ENCODE measurements around the gene DMRTB1. TPM values are rescaled to one million over a fixed set of nuclear protein-coding genes. Genes with fewer than 3 reads are reported as not detected.

The DMRTB1 gene
- total RNA-seq, 1 donor from 2014 or later = not detected

- no peak overlapping the region for H3K4me3 Mint-ChIP-seq (ENCODE audit: unreplicated experiment)
- no peaks in the 10 kb centered on the region for H3K9me3 Mint-ChIP-seq (ENCODE audit: unreplicated experiment)
- H3K36me3 Mint-ChIP-seq (ENCODE audit: unreplicated experiment) = no peaks in the 10 kb centered on the region
- peaks cover 16% of the 10 kb centered on the region for H3K4me1 Mint-ChIP-seq (ENCODE audit: unreplicated experiment)
- no peak for DNase-seq (ENCODE audit: extremely low spot score, unreplicated experiment)
- peaks cover 3% of the 10 kb centered on the region for H3K27me3 Mint-ChIP-seq (ENCODE audit: unreplicated experiment)
- TF ChIP-seq CTCF (IDR thresholded peaks at IDR 0.05) = no peak
- H3K27ac Mint-ChIP-seq (ENCODE audit: unreplicated experiment) = no peak overlapping the region
Measured at GRCh38 chr1:53450225-53450624, 9.0 kb upstream of the DMRTB1 start.

GRCh38 chr1:53454019-53454418 lies 5.2 kb upstream of the DMRTB1 start:
- Mint-ChIP-seq H3K4me1 (ENCODE audit: unreplicated experiment) (peaks cover 9% of the 10 kb centered on the region), H3K9me3 (ENCODE audit: unreplicated experiment) (no peaks in the 10 kb centered on the region), H3K36me3 (ENCODE audit: unreplicated experiment) (no peaks in the 10 kb centered on the region), H3K27me3 (ENCODE audit: unreplicated experiment) (peaks cover 6% of the 10 kb centered on the region), H3K27ac (ENCODE audit: unreplicated experiment) (no peak overlapping the region), H3K4me3 (ENCODE audit: unreplicated experiment) (no peak overlapping the region)
- TF ChIP-seq CTCF (IDR thresholded peaks at IDR 0.05) = no peak
- no peak for DNase-seq (ENCODE audit: extremely low spot score, unreplicated experiment)

GRCh38 chr1:53455364-53455991 lies 3.7 kb upstream of the DMRTB1 start:
- Mint-ChIP-seq H3K4me3 (ENCODE audit: unreplicated experiment) (no peak overlapping the region), H3K4me1 (ENCODE audit: unreplicated experiment) (no peaks in the 10 kb centered on the region), H3K9me3 (ENCODE audit: unreplicated experiment) (no peaks in the 10 kb centered on the region), H3K27me3 (ENCODE audit: unreplicated experiment) (peaks cover 7% of the 10 kb centered on the region), H3K27ac (ENCODE audit: unreplicated experiment) (no peak overlapping the region), H3K36me3 (ENCODE audit: unreplicated experiment) (no peaks in the 10 kb centered on the region)
- TF ChIP-seq CTCF (IDR thresholded peaks at IDR 0.05) = no peak
- no peak for DNase-seq (ENCODE audit: extremely low spot score, unreplicated experiment)

GRCh38 chr1:53458634-53459033 lies 565 bp upstream of the DMRTB1 start:
- H3K36me3 Mint-ChIP-seq (ENCODE audit: unreplicated experiment) = no peaks in the 10 kb centered on the region
- no peak for TF ChIP-seq CTCF (IDR thresholded peaks at IDR 0.05)
- no peak overlapping the region for H3K27ac Mint-ChIP-seq (ENCODE audit: unreplicated experiment)
- DNase-seq (ENCODE audit: extremely low spot score, unreplicated experiment) = no peak
- H3K4me1 Mint-ChIP-seq (ENCODE audit: unreplicated experiment) = no peaks in the 10 kb centered on the region
- H3K4me3 Mint-ChIP-seq (ENCODE audit: unreplicated experiment) = no peak overlapping the region
- H3K9me3 Mint-ChIP-seq (ENCODE audit: unreplicated experiment) = no peaks in the 10 kb centered on the region
- H3K27me3 Mint-ChIP-seq (ENCODE audit: unreplicated experiment) = peaks cover 7% of the 10 kb centered on the region

- no peaks in the 10 kb centered on the region for H3K4me1 Mint-ChIP-seq (ENCODE audit: unreplicated experiment)
- TF ChIP-seq CTCF (IDR thresholded peaks at IDR 0.05) = no peak
- DNase-seq (ENCODE audit: extremely low spot score, unreplicated experiment) = no peak
- no peak overlapping the region for H3K27ac Mint-ChIP-seq (ENCODE audit: unreplicated experiment)
- no peak overlapping the region for H3K4me3 Mint-ChIP-seq (ENCODE audit: unreplicated experiment)
- no peaks in the 10 kb centered on the region for H3K36me3 Mint-ChIP-seq (ENCODE audit: unreplicated experiment)
- no peaks in the 10 kb centered on the region for H3K9me3 Mint-ChIP-seq (ENCODE audit: unreplicated experiment)
- H3K27me3 Mint-ChIP-seq (ENCODE audit: unreplicated experiment) = peaks cover 4% of the 10 kb centered on the region
Measured at GRCh38 chr1:53460211-53460634, 1.0 kb downstream of the DMRTB1 start.
